ENCODE results near the gene SLC18A3. TPM values are rescaled to one million over a fixed set of nuclear protein-coding genes. Genes with fewer than 3 reads are reported as not detected.

Gene SLC18A3
- total RNA-seq, 2 donors from 2014 or later = not detected

- no peaks in the 10 kb centered on the region for H3K4me1 ChIP-seq (ENCODE audit: control insufficient read depth, insufficient read depth, low read length)
- Mint-ChIP-seq H3K27ac (no peak overlapping the region), H3K9me3 (no peaks in the 10 kb centered on the region), H3K4me1 (no peaks in the 10 kb centered on the region), H3K36me3 (ENCODE audit: low read depth) (no peaks in the 10 kb centered on the region), H3K27me3 (ENCODE audit: insufficient read depth) (no peaks in the 10 kb centered on the region), H3K4me3 (no peak overlapping the region)
- no peak overlapping the region for H3K9ac ChIP-seq (ENCODE audit: extremely low read depth, low read length, poor library complexity, severe bottlenecking)
- no peaks in the 10 kb centered on the region for H3K27me3 ChIP-seq (ENCODE audit: control insufficient read depth, insufficient read depth, low read length, poor library complexity, severe bottlenecking)
- no peaks in the 10 kb centered on the region for H3K9me3 ChIP-seq (ENCODE audit: control insufficient read depth, low read length)
- 67 to 89% methylated on average over 1 to 2 of the region's 2 CpGs for WGBS, 2 experiments (ENCODE audit: insufficient coverage in 1 of 2, insufficient read length in 1 of 2)
- no peak overlapping the region for H3K27ac ChIP-seq (ENCODE audit: low read depth, low read length)
- DNase-seq = no peak
- no peak for TF ChIP-seq CTCF (conservative IDR thresholded peaks at IDR 0.05)
- H3K4me3 ChIP-seq (ENCODE audit: low read length) = no peak overlapping the region
- no peaks in the 10 kb centered on the region for H3K36me3 ChIP-seq (ENCODE audit: control insufficient read depth, insufficient read depth, low read length)
Measured at GRCh38 chr10:49579621-49580020, 30.5 kb upstream of the SLC18A3 start.

GRCh38 chr10:49585387-49585786 lies 24.7 kb upstream of the SLC18A3 start:
- Histone ChIP-seq H3K4me1 (ENCODE audit: control insufficient read depth, insufficient read depth, low read length) (no peaks in the 10 kb centered on the region), H3K4me3 (ENCODE audit: low read length) (no peak overlapping the region), H3K27ac (ENCODE audit: low read depth, low read length) (no peak overlapping the region), H3K27me3 (ENCODE audit: control insufficient read depth, insufficient read depth, low read length, poor library complexity, severe bottlenecking) (no peaks in the 10 kb centered on the region), H3K9me3 (ENCODE audit: control insufficient read depth, low read length) (no peaks in the 10 kb centered on the region), H3K36me3 (ENCODE audit: control insufficient read depth, insufficient read depth, low read length) (no peaks in the 10 kb centered on the region), H3K9ac (ENCODE audit: extremely low read depth, low read length, poor library complexity, severe bottlenecking) (no peak overlapping the region)
- H3K9me3 Mint-ChIP-seq = no peaks in the 10 kb centered on the region
- H3K4me1 Mint-ChIP-seq = no peaks in the 10 kb centered on the region
- no peaks in the 10 kb centered on the region for H3K27me3 Mint-ChIP-seq (ENCODE audit: insufficient read depth)
- H3K27ac Mint-ChIP-seq = no peak overlapping the region
- no peak for DNase-seq
- H3K36me3 Mint-ChIP-seq (ENCODE audit: low read depth) = no peaks in the 10 kb centered on the region
- TF ChIP-seq CTCF (conservative IDR thresholded peaks at IDR 0.05) = no peak
- H3K4me3 Mint-ChIP-seq = no peak overlapping the region

GRCh38 chr10:49587981-49588380 lies 22.1 kb upstream of the SLC18A3 start:
- Mint-ChIP-seq H3K4me1 (no peaks in the 10 kb centered on the region), H3K9me3 (no peaks in the 10 kb centered on the region), H3K36me3 (ENCODE audit: low read depth) (no peaks in the 10 kb centered on the region), H3K27ac (no peak overlapping the region), H3K4me3 (no peak overlapping the region), H3K27me3 (ENCODE audit: insufficient read depth) (peaks cover 4% of the 10 kb centered on the region)
- H3K9ac ChIP-seq (ENCODE audit: extremely low read depth, low read length, poor library complexity, severe bottlenecking) = no peak overlapping the region
- no peak overlapping the region for H3K27ac ChIP-seq (ENCODE audit: low read depth, low read length)
- H3K9me3 ChIP-seq (ENCODE audit: control insufficient read depth, low read length) = no peaks in the 10 kb centered on the region
- H3K4me1 ChIP-seq (ENCODE audit: control insufficient read depth, insufficient read depth, low read length) = no peaks in the 10 kb centered on the region
- DNase-seq = no peak
- no peaks in the 10 kb centered on the region for H3K36me3 ChIP-seq (ENCODE audit: control insufficient read depth, insufficient read depth, low read length)
- no peaks in the 10 kb centered on the region for H3K27me3 ChIP-seq (ENCODE audit: control insufficient read depth, insufficient read depth, low read length, poor library complexity, severe bottlenecking)
- no peak overlapping the region for H3K4me3 ChIP-seq (ENCODE audit: low read length)
- no peak for TF ChIP-seq CTCF (conservative IDR thresholded peaks at IDR 0.05)
- WGBS, 2 experiments (ENCODE audit: insufficient coverage in 1 of 2, insufficient read length in 1 of 2) = 94 to 100% methylated on average over 1 to 3 of the region's 4 CpGs

All from endodermal cell (in vitro differentiated cells).